Left lung (tissue), 10 donors: ENCODE data around the gene PCDHA3. TPM values are rescaled to one million over a fixed set of nuclear protein-coding genes. Genes with fewer than 3 reads are reported as not detected.
"Not testable (repeated sequence)": the region's sequence is repeated elsewhere in the genome, so short reads cannot be mapped to it uniquely, and the experiment has no call there.

Experiments
- ATAC-seq: fragments of 200-7000 bp; cut with Tn5 transposase; one replicate; pipeline ENCODE4 v1.9.1; 2020; ENCODE audit warnings: moderate library complexity
- DNase-seq, 4 donors: peaks; one replicate each; pipeline ENCODE4 v3.0.0-alpha.2; 2013 to 2020
- H3K27ac ChIP-seq, 2 donors: fragments of 200-600 bp; sonication (generic) in 1 of 2; one replicate each; pipeline versions ENCODE4 v1.5.0 to v1.8.0; 2020 to 2021
- H3K27me3 ChIP-seq, 2 donors: fragments of 200-600 bp; sonication (generic) in 1 of 2; one replicate each; pipeline versions ENCODE4 v1.5.0 to v1.8.0; 2020 to 2021
- H3K36me3 ChIP-seq, 2 donors: fragments of 200-600 bp; sonication (generic) in 1 of 2; one replicate each; pipeline versions ENCODE4 v1.5.0 to v1.8.0; 2020 to 2021
- H3K4me1 ChIP-seq, 2 donors: fragments of 200-600 bp; one replicate each; pipeline ENCODE4 v1.8.0; 2021
- H3K4me3 ChIP-seq, 2 donors: fragments of 200-600 bp; sonication (generic) in 1 of 2; one replicate each; pipeline versions ENCODE4 v1.5.0 to v1.8.0; 2020 to 2021; ENCODE audit warnings: mild to moderate bottlenecking in 1 of 2
- H3K9me3 ChIP-seq, 2 donors: fragments of 200-600 bp; sonication (generic) in 1 of 2; one replicate each; pipeline versions ENCODE4 v1.5.0 to v1.8.0; 2020 to 2021
- CTCF ChIP-seq, 2 donors: fragments of 200-600 bp; sonication (generic) in 1 of 2; IDR thresholded peaks; one replicate each; pipeline versions ENCODE4 v1.5.0 to v1.8.0; 2021; ENCODE audit warnings: antibody characterized with exemption in 2 of 2
- intact Hi-C, 2 donors: fragments of 100-400 bp; cut with DNase I; formaldehyde crosslinking; loops; one replicate each; pipeline versions ENCODE4 v1.11.2 to v1.14.2; 2022
- polyA plus RNA-seq, 6 donors: library from polyadenylated mRNA; unstranded; fragments of 120-200 nt; gene quantifications; one replicate each; pipeline ENCODE4 v1.2.1, GENCODE V29; 2013; ENCODE audit not compliant: insufficient read length in 6 of 6
- total RNA-seq, 2 donors: library from RNA; stranded (reverse); fragmentation: NEBNext Ultra II Directional; extraction: Animal tissue kit (Norgen Biotek cat#: 25700); gene quantifications; one replicate each; pipeline ENCODE4 v1.2.1, GENCODE V29; 2021
- donor health status: DM: no; HTN: yes; CAD: no.
- donor health status: DM: no; HTN: no; CAD: no.

PCDHA3 gene
- total and polyA plus RNA-seq, 8 donors: 0.21 to 0.73 (median 0.43) TPM

- H3K27ac ChIP-seq: no peak overlapping the region
- peak overlapping the region in 1 of 2 donors; percentile 8 for H3K4me3 ChIP-seq
- no peaks in the 10 kb centered on the region for H3K4me1 ChIP-seq
- H3K27me3 ChIP-seq: peaks cover 0 to 69% of the 10 kb centered on the region in 2 donors
- no peak for ATAC-seq
- no peaks in the 10 kb centered on the region for H3K36me3 ChIP-seq
- intact Hi-C loops: no loop called here
- no peak for TF ChIP-seq CTCF (IDR thresholded peaks at IDR 0.05)
- DNase-seq: no peak
- peaks cover 0 to 78% of the 10 kb centered on the region in 2 donors for H3K9me3 ChIP-seq
Measured at GRCh38 chr5:140795259-140795641, 5.6 kb upstream of the PCDHA3 start.

- DNase-seq: peak in 1 of 4 donors; percentile 77
- intact Hi-C loops, H3K4me1 ChIP-seq, H3K27ac ChIP-seq, H3K36me3 ChIP-seq, H3K4me3 ChIP-seq, ATAC-seq: not testable (repeated sequence)
- Histone ChIP-seq H3K9me3 (peaks cover 0 to 75% of the 10 kb centered on the region in 2 donors), H3K27me3 (peaks cover 0 to 73% of the 10 kb centered on the region in 2 donors)
Measured at GRCh38 chr5:140796072-140796717, 4.7 kb upstream of the PCDHA3 start.

GRCh38 chr5:140796718-140797095 is 4.2 kb upstream of the PCDHA3 start:
- H3K4me3 ChIP-seq: no peak overlapping the region
- no peaks in the 10 kb centered on the region for H3K4me1 ChIP-seq
- DNase-seq (peak in 1 of 4 donors; percentile 77), ATAC-seq (no peak)
- H3K27ac ChIP-seq: no peak overlapping the region
- peaks cover 0 to 78% of the 10 kb centered on the region in 2 donors for H3K27me3 ChIP-seq
- H3K36me3 ChIP-seq: no peaks in the 10 kb centered on the region
- no peak for TF ChIP-seq CTCF (IDR thresholded peaks at IDR 0.05)
- H3K9me3 ChIP-seq: peaks cover 0 to 77% of the 10 kb centered on the region in 2 donors
- intact Hi-C loops: no loop called here

- Histone ChIP-seq H3K27me3 (peaks cover 0 to 69% of the 10 kb centered on the region in 2 donors), H3K36me3 (no peaks in the 10 kb centered on the region), H3K4me3 (peak overlapping the region in 1 of 2 donors; percentile 19), H3K9me3 (peaks cover 0 to 65% of the 10 kb centered on the region in 2 donors), H3K4me1 (no peaks in the 10 kb centered on the region), H3K27ac (no peak overlapping the region)
- DNase-seq (no peak), ATAC-seq (no peak)
- TF ChIP-seq CTCF (IDR thresholded peaks at IDR 0.05): peak in 1 of 2 donors; percentile 10
- intact Hi-C loops: no loop called here
Measured at GRCh38 chr5:140801494-140801841, 611 bp downstream of the PCDHA3 start.

GRCh38 chr5:140802381-140802780 is 1.5 kb downstream of the PCDHA3 start:
- H3K4me1 ChIP-seq, H3K4me3 ChIP-seq, H3K27ac ChIP-seq, ATAC-seq, H3K36me3 ChIP-seq, intact Hi-C loops: not testable (repeated sequence)
- Histone ChIP-seq H3K9me3 (peaks cover 0 to 62% of the 10 kb centered on the region in 2 donors), H3K27me3 (peaks cover 0 to 68% of the 10 kb centered on the region in 2 donors)
- DNase-seq: peak in 1 of 4 donors; percentile 72

GRCh38 chr5:140802781-140803271 is 2.0 kb downstream of the PCDHA3 start:
- no peak overlapping the region for H3K4me3 ChIP-seq
- peaks cover 0 to 64% of the 10 kb centered on the region in 2 donors for H3K27me3 ChIP-seq
- ATAC-seq: no peak
- H3K36me3 ChIP-seq: no peaks in the 10 kb centered on the region
- peak in 1 of 4 donors; percentile 65 for DNase-seq
- peaks cover 0 to 63% of the 10 kb centered on the region in 2 donors for H3K9me3 ChIP-seq
- H3K4me1 ChIP-seq: no peaks in the 10 kb centered on the region
- no peak overlapping the region for H3K27ac ChIP-seq
- TF ChIP-seq CTCF (IDR thresholded peaks at IDR 0.05): no peak
- intact Hi-C loops: no loop called here
